IPS-NIHi7 (cell line): ENCODE data around the gene GRK5.
"Not testable (repeated sequence)": the region's sequence is repeated elsewhere in the genome, so short reads cannot be mapped to it uniquely, and the experiment has no call there.

Experiments used
- DNase-seq: peaks from one replicate; pipeline ENCODE4 v3.0.0; 2012; ENCODE audit warnings: mixed read lengths; ENCODE audit errors: extremely low spot score

The GRK5 gene

DNA sequence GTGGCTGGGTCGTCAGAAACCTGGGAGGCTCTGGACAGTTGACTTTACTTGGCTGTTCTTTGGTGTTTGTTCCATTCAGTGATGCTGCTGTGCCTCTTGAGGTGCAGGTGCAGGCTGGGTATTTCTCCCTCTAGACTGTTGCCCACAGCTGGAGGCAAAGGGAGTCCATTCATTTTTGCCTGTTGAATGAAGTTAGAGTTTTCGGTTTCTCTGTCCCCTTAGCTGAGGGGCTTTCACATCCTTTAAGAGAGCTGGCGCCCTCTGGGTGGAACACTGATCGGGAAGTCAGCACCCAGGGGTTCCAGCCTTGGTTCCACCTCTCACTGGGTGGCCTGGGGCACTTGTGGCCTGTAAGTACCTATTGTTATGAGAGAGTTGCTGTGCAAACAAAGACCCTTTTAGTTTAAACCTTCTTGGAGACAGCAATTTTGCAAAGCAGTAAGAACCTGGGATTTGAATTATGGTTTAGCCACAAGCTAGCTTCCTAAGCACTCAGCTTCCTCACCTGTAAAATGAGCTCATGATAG, 67.2 kb downstream of the GRK5 start:
- DNase-seq, result no peak

DNA sequence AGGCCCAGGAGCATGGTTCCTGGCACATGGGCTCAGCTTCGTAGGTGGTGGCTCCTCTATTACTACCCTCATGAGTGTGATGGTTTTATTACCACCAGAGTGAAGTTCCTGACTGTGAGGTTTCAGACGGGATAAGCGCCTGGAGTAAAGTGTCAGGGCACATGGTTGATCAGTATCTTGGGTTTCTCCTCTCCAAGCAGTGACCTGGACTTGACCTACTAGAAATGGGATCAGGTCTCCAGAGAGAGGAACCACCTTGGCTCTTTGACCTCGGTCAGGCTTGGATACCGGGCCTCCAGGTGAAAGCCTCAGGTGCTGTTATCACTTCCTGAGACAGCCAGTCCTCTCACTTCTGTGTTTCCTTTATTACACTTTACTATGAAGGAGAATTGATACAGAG, 67.7 kb downstream of the GRK5 start:
- no peak for DNase-seq

DNA sequence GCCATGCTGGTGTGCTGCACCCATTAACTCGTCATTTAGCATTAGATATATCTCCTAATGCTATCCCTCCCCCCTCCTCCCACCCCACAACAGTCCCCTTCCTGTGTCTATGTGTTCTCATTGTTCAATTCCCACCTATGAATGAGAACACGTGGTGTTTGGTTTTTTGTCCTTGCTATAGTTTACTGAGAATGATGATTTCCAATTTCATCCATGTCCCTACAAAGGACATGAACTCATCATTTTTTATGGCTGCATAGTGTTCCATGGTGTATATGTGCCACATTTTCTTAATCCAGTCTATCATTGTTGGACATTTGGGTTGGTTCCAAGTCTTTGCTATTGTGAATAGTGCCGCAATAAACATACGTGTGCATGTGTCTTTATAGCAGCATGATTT, 68.8 kb downstream of the GRK5 start:
- DNase-seq, result not testable (repeated sequence)

DNA sequence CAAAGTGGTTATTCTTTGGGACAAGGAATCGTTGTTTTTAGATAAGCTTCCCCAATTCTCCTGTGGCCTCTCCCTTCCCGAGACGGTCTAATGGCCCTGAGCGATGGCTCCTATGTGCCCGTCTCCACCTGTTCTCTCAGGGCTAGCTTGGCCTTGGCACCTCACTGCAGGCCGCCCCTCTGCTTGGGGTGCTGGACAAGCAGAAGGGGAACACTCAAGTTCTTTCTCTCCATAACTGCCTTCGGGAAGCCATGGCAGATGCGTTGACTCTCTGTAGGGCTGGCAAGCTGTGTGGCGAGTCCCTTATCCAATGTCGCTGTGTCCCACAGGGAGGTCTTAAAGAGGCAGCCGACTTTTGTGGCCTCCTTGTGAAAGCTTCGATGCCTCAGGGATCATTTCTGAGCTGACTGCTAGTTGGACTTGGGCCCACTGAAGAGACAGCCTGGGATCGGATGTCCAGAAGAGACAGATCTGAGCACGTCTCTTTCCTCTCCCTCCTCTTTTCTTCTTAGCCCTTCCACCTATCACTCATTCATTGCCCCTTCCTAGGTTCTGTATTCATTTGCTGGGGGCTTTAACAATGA, 70.8 kb downstream of the GRK5 start:
- DNase-seq, result no peak

DNA sequence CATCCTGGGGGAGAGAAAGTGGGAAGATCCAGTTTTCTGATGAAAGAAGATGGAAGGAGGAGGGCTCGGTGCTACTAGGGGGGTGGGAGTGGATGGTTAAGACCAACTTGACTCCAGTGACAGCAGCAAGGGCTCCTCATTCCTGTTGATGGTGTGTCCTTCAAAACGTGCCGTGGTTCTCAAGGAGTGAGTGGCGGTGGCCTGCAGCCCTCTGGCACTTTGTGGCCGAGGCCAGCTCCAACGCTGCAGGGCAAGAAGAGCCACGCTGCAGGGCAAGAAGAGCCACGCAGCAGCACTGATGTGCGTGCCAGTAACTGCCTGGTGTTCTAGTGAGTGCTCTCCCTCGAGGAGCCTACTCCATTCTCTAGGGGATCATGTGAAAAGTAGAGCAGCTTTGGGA, 72.1 kb downstream of the GRK5 start:
- no peak for DNase-seq

DNA sequence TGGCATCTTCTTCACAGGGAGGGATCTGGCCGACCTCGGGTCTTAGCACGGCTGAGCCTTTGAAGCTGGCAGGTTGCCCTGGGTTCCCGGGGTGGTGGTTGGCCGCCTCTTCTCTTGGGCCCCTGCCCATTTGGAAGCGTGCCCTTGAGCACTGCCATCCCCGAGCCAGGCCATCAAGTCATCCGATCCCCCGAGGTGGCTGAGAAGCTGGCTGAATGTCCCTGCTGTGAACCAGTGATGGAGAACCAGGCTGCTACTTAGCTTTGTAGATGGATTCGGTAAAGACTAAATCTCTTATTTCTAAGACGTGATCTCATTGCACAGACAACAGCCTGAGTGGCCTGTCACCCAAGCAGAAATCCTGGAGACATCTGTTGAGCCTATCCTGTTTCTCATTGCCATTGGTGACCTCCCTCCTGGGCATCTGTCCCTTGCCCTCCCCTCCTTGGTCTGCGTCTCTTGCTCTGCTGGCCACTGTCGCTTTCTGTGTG, 74.3 kb downstream of the GRK5 start:
- no peak for DNase-seq

DNA sequence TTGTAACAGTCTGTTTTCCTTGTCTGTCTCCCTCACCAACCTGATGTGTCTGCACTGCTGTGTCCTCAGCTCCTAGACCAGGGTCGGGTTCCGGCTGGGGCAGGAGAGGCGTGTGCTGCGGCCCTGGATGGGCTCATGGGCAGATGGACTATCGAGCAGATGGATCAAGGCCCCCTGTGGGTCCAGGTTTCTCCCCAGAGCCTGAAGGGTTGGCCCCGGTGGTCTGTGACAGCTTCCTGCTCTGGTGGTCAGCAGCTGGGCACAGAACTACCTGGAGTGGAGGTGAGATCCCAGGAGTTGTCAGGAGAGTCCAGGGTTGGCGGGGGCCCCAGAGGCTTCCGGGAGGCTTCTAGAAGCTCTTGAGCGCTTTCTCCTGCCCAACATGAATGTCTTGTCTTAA, 75.1 kb downstream of the GRK5 start:
- DNase-seq, result no peak

DNA sequence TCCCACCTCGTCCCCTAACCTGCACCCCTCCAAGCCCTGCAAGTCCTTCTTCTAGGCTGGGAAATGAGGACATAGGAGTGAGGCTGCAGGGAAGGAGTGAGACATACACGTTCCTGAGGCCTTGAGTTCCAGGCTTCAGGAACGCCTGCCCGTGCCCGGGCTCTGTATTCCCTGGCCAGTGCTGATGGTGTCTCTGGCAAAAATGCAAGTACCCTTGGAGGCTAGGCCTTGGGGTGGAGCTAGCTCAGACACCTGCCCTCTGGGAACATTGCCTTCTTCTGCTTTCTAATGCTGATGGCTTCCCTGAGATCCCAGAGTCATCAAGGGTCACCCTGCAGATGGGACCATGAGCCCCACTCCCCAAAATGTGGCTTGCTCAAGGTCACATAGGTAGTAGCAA, 76.0 kb downstream of the GRK5 start:
- no peak for DNase-seq

DNA sequence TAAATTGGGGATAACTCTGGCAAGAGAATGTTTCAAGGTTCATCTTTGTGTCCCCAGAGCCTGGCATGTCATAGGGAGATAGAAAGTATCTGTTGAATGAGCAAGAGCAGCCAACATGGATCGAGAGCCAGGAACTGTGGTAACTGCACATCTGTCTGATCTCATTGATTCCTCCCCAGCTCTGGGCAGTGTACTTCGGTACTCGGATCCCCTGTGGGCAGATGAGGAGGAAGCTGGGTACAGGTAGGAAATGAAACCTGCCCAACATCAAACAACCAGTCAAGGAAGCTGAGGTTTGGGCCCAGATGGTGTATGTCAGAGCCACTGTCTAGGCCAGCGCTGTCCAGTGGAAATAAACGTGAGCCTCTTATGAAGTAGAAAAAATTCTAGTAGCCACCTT, 76.4 kb downstream of the GRK5 start:
- DNase-seq, result no peak

DNA sequence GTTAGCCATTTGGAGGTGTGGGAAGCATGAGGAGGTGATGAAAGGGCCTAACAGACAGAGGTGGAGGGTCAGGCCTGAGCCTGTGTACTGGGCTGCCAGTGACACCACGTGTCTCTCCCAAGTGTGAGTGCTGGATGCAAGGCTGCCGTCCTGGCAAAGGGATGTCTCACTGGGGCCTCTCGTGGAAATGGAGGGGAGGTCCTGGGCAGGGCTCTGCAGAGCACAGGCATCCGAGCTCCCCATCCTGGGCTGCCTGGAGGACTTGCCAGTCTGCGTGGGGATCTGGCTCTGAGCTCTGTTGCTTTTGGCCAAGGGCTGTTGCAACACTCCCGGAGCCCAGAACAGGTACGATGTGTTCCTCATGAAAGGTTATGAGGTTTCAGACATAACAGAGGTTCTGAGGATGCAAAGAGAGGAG, 77.3 kb downstream of the GRK5 start:
- no peak for DNase-seq

DNA sequence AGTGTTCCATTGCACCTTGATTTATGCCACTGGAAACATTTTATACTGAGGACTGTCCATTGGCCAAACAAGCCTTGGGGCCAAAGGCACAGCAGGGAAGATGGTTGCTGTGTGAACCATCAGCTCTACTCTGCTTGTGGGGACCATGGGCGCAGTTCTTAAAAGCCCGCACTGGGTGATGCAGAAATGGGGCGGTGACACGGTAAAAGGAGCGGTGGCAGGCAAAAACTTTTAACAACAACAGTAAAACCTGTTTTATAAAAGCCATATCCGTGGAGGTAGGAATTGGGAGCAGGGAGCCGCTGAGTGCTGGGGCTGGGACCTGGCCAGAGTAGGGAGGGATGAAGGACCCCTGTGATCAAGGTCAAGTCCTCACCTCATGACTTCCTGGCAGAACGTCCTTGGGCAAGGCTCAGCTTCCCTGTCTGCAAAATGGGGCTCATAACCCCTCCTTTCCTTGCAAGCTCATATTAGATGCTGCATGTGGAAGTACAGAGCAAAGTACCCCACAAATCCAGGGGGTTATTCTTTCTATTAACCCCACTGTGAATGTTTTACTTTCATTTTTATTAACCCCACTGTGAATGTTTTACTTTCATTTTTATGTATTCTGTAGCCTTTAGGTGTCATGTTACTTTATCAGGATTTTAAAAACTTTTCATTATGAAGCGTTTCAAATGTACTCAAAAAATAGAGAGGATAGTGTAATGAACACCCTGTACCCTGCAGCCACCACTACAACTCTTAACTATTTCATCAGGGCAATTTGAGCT, 78.3 kb downstream of the GRK5 start:
- no peak for DNase-seq

DNA sequence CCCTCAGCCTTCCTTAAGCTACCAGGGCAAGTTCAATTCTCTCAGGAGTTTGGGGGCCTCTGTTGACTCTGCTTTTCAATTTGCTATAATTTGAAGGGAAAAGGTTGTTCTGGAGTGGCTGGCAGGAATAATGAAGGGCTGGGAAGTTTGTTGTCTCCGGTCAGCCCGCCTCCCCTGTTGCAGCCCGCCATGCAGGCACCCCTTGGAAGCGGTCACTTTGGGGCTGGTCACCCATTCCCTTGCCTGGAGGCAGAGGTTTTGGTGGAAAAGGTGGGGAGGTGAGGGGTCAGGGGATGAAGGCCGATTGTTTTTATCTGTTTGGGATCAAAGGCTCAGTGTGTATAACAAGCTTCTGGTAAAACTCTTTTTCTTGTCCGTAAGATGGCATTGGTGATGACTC, 79.1 kb downstream of the GRK5 start:
- no peak for DNase-seq

DNA sequence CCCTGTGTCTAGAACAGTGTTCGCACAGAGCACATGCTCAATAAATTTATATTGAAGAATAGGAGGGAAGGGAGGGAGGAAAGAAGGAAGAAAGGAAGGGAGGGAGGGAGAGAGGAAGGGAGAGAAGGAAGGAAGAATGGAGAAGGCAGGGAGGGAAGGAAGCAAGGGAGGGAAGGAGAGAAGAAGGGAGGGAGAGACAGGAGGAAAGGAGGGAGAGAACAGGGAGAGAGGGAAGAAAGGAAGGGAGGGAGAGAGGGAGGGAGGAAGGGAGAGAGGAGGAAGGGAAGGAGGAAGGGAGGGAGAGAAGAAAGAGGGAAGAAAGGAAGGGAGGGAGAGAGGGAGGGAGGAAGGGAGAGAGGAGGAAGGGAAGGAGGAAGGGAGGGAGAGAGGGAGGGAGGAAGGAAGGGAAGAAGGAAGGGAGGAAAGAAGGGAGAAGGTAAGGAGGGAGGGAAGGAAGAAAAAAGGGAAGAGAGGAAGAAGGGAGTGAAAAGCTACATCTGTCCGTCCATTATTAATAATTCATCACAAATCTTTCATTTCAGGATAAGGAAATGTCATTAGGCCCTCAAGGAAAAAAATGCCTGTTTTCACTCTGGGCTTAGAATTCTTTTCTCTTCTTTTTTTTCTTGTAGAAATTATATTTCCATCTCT, 79.7 kb downstream of the GRK5 start:
- no peak for DNase-seq

DNA sequence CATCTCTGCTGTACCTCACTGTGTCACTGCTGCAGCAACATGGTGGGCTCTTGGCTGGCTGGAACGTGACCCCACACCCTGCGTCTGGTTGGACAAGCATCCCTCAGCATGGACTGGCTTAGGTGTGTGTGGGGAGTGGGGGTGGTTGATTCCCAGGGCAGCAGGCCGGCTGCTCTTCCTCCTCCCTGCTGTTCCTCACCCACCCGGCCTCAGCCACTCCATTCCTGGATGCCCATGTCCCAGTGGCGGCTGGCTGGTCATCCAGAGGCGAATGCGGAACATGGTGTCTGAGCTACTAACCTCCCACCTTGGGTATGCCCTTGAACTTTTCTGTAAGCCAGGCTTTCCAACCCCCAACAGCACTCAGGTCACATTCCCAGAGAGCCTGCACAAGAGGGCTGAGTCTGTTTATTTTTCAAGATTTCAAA, 81.2 kb downstream of the GRK5 start:
- DNase-seq, result no peak

DNA sequence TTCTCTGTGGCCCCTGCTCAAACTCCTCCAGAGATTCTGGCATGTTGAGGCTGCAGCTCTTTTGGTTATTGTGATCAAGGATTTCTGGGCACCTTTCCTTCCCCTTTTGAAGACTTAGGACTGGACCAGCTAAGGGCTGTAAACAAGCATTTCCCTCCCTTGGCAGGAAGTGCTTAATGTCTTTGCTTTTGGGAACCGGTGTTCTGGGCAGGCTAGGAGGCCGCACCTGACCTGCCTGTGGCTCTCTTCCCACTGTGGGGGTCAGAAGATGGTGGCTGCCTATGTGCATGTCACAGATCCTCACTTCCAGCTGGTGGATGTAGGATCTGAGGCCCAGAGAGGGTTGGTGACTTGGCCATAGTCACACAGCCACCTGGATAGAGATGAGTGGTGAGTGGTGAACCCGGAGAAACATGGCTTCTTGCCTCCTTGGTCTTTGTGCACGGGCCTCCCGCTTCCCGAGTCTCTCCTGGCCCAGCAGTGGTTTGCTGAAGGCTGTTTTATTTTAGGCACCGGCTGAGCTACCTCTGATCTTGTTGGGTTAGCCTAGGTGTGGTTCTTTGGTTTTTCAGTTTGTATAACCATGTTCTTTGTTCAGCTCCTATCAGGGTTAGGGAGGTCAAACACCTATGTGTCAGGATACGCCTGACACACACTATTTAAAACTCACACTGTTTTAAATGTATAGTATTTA, 82.0 kb downstream of the GRK5 start:
- DNase-seq, result no peak

DNA sequence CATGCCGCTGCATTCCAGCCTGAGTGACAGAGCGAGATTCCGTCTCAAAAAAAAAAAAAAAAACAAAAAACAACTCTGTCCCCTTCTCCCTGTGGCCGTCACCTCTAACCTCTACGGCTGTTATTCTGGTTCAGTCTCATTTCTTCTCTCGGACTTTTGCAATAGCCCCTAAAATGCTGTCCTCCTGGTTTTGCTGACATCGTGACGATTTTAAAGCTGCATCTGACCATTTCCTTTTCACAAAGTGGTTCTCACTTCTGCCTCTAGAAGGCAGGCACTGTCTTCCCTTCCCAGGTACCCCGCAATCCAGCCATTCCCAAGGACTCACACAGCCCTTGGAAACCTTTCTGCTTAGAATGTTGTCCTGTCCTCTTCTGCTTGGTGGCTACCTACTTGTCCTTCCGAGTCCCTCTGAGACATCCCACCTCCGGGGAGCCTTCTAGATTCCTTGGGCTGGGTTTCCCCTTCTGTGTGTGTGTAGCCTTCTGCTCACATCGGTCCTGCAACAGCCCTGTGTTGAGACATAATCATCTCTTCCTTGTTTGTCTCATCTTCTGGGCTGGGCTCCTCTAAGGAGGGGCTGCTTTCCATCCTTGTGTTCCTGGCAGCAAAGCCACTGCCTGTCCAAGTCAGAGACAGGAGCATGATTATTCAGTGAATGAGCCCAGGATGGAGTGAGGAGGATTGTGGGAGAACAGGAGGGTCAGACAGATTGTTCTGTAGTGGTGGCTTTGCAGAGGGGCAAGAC, 83.1 kb downstream of the GRK5 start:
- DNase-seq, result no peak

DNA sequence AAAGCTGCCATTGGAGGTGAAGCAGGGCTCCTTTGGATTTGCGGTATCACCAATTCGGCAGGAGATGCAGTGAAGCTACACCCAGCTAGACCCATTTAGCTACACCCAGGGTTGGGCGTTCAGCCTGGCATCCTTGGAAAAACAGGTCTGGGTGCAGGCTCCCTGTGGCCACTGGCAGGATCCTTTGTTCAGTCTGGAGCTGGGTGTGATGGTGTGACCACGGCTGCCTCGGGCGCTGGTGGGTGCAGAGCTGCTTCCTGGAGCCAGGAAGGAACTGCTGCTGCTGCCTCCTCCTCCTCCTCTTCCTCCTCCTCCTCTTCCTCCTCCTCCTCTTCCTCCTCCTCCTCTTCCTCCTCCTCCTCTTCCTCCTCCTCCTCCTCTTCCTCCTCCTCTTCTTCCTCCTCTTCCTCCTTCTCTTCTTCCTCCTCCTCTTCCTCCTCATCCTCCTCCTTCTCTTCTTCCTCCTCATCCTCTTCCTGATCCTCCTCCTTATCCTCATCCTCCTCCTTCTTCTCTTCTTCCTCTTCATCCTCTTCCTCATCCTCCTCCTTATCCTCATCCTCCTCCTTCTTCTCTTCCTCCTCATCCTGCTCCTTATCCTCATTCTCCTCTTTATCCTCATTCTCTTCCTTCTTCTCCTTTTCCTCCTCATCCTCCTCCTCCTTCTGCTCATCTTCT, 84.0 kb downstream of the GRK5 start:
- DNase-seq, result no peak

DNA sequence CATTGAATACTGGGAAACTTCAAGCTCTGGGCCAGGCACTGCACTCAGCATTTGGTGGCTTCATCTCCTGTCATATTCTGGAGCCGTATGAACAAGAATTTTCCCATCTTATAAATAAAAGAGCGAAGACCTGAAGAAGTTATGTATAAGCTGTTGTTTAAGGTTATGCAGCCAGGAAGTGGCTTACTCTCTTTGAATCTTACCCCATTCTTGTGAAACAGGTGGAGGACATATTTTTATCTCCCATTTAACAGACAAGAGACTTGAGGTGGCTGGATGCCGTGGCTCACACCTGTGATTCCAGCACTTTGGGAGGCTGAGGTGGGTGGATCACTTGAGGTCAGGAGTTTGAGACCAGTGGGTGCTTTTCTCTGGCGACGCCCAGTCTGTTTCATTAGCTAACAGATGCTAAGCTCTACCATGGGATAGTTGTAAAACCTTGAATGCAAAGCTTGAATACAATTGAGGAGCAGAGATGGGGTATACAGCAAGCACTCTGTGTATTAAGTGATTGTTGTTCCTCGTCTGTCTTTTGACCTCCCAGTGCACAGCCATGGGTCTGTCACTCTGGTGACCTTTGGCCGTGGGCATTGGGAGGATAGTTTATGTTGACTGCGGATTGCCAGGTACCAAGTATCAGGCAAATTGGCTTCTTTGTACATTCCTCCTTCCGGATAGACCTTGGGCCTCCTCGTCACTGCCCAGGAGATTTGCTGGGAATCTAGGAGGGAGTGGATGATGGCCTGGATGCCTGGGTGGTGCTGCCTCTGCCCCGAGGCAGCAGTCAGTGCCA, 85.8 kb downstream of the GRK5 start:
- no peak for DNase-seq

DNA sequence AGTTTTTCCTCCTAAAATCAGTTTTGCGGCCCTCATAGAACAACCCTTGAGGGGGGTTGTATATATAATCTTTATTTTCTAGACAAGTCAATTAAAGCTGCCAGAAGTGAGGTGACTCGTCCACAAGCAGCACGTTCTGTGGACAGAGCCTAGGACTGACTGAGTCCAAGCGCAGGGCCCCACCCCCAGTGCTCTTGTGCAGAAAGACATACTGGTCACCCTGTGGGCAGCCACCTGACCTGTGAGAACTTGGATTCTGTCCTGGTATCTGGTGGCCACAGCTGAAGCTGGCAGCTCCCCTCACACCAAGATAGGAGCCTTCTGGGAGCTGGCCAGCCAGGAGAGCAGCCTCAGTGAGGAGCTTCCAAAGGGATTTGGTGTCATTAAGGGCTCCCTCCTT, 89.3 kb downstream of the GRK5 start:
- DNase-seq, result no peak
